Fibroblast of upper back skin (primary cell): ENCODE data around the gene XKR7.
"Not testable (repeated sequence)": the region's sequence is repeated elsewhere in the genome, so short reads cannot be mapped to it uniquely, and the experiment has no call there.

ENCODE experiments used
- DNase-seq: peaks from one replicate; pipeline ENCODE4 v3.0.0-alpha.2; 2013

The XKR7 gene, protein sequence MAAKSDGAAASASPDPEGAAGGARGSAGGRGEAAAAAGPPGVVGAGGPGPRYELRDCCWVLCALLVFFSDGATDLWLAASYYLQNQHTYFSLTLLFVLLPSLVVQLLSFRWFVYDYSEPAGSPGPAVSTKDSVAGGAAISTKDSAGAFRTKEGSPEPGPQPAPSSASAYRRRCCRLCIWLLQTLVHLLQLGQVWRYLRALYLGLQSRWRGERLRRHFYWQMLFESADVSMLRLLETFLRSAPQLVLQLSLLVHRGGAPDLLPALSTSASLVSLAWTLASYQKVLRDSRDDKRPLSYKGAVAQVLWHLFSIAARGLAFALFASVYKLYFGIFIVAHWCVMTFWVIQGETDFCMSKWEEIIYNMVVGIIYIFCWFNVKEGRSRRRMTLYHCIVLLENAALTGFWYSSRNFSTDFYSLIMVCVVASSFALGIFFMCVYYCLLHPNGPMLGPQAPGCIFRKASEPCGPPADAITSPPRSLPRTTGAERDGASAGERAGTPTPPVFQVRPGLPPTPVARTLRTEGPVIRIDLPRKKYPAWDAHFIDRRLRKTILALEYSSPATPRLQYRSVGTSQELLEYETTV

GRCh38 chr20:31967830-31968249, at the start of gene XKR7:
TSS of gene XKR7 (plus strand) at chr20:31968151. CDS start at chr20:31968176, 25 bp downstream.
- no peak for DNase-seq

DNA sequence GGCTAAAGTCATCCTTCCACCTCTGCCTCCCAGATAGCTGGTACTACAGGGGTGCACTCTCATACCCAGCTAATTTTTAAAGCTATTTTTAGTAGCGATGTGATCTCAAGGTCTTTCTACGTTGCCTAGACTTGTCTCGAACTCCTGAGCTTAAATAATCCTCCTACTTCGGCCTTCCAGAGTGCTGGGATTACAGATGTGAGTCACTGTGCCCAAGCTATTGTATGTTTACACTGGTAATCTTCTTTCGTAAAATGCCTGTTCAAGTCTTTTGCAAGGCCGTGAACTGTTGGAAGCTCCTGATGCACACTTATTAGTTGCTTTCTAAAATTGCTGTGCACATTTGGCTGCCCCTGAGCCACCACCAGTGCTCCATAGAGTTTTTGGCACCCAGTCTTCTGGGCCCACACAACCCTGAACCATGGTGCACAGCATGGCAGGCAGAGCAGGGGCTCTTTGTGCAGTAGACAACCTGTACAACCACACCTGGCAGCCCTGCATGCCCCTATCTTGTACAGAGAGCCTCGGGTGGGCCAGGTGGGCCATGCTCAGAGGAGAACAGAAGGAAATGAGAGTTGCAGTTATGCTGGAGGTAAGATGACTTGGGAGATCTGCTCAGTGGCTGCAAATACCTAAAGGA, 49.4 kb upstream of the XKR7 start:
- DNase-seq: no peak

- DNase-seq: no peak
Observed at GRCh38 chr20:31919410-31920155, 48.4 kb upstream of the XKR7 start.

- no peak for DNase-seq
Observed at GRCh38 chr20:31920275-31920855, 47.6 kb upstream of the XKR7 start.

GRCh38 chr20:31921480-31921879, 46.5 kb upstream of the XKR7 start:
- DNase-seq: not testable (repeated sequence)

GRCh38 chr20:31922181-31922580, 45.8 kb upstream of the XKR7 start:
- DNase-seq: no peak

GRCh38 chr20:31922588-31922987, 45.4 kb upstream of the XKR7 start:
- no peak for DNase-seq

- DNase-seq: no peak
Observed at GRCh38 chr20:31923388-31924331, 44.3 kb upstream of the XKR7 start.

- DNase-seq: no peak
Observed at GRCh38 chr20:31924561-31924960, 43.4 kb upstream of the XKR7 start.

GRCh38 chr20:31925631-31926030, 42.3 kb upstream of the XKR7 start:
- DNase-seq: no peak

DNA sequence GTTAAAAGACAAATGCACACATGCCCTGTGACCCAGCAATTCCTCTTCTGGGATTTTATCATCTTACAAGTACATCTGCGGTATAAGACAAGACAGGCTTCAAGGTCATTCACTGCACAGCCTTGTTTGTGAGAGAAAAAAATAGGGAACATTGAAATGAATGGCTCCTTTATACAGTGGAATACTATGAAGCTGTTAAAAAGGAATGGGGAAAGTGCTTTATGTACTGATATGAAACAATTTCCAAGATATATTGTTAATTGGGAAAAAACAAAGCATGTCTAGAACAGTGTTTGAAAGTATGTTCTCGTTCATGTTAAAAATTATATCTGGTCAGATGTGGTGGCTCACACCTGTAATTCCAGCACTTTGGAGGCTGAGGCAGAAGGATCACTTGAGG, 41.5 kb upstream of the XKR7 start:
- no peak for DNase-seq

DNA sequence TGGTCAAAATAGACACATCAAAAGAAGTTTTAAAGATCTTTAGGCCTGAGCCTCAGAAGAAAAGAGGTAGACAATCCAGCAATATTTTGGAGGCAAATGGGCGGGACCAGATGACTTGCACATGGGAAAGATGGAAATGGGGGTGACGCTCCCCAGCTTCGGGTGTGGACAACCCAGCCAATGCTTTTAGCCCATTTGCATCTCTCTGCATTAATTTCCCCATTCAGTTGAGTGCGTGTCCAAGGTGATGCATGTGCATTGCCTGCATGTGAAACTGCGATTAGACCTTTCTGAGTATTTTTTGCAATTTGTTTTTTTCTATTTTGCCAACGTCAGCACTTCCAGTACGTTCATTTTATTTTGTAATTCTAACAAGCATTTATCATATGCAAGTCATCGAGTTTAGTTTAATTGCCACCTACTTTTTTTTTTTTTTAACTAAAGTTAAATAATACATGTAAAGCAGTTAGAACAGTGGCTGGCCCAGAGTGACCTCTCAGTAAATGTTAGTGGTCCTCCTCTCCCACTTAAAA, 40.3 kb upstream of the XKR7 start:
- DNase-seq: no peak

- DNase-seq: not testable (repeated sequence)
Observed at GRCh38 chr20:31929631-31930030, 38.3 kb upstream of the XKR7 start.

- DNase-seq: no peak
Observed at GRCh38 chr20:31930779-31931178, 37.2 kb upstream of the XKR7 start.

- DNase-seq: no peak
Observed at GRCh38 chr20:31933698-31934097, 34.3 kb upstream of the XKR7 start.

DNA sequence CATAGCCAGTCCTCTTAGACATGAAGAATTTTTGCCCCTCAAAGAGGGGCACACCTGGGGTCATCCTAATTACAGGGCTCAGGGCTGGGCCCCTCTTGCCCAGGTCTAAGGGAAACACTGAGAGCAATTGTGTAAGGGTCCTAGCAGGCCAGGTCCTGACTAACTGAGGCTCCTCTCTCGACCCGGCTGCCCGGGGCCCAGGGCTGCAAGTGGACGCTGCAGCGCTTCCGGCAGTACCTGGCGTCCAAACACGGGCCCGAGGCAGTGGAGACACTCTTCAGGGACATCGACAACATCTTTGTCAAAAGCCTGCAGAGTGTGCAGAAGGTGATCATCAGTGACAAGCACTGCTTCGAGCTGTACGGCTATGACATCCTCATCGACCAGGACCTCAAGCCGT, 33.5 kb upstream of the XKR7 start:
- no peak for DNase-seq

DNA sequence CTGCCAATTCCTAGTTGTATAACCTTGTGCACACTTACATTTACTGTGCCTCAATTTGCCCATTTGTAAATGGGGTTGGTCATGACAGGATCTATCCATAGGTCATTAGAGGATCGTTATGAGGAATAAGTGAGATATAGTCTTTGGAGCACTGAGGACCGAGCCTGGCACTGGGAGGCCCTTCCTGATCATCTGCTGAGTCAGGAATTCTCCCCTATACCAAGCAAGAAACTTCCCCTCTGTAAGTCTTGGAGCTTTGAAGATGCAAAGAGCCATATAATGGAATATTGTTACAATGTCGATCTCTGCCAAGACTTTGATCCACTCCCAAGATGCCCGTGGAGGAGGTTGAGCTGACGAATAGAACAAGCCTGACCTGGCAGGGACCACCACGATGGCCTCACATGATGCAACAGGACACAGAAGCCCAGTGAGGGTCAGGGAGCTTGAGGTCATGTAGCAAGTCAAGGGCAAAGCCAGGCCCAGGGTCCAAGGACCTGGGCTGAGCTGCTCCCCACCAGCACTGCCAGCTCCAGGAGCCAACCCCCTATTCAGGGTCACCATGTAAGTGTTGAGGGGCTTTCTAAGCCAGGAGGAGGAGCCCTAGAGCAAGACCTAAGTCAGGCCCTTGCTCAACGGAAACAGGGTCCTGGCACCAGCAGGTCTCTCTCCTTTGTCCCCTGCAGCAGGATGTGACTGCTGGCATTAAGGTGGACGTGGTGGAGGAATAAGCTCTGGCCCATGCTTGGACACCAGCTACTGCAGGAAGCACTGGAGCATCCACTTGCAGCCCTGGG, 32.8 kb upstream of the XKR7 start:
- DNase-seq: no peak

DNA sequence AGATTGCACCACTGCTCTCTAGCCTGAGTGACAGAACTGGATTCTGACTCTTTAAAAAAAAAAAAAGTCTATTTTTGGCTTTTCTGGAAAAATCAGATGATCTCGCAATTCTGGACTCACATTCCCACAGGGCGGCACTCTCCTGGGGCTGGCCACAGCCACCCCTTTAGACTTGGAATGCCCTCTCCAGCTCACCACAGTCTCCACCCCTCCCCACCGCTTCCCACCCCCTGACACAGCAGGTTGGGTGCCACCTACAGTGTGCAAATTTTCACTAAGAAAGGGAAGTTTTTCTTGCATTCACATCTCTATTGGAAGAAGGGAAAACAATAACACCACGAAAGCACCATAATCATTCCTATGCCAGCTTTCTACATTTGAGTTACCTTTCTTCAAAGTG, 31.5 kb upstream of the XKR7 start:
- DNase-seq: no peak

DNA sequence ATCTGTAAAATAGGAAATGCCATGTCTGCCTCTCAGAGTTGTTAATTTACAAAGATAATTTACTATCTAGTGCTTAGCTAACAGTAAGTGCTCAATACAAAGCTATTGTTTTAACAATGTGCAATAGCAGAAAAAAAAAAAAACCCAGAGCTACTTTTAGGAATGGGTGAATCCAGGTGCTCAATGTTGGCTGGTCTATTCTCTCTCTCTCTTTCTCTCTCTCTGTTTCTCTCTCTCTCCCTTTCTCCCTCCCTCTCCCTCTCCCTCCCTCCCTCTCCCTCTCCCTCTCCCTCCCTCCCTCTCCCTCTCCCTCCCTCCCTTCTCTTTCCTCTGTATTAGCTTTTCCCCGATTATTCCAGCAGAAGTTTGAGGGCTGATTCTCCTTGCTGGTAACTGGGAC, 30.1 kb upstream of the XKR7 start:
- DNase-seq: no peak

DNA sequence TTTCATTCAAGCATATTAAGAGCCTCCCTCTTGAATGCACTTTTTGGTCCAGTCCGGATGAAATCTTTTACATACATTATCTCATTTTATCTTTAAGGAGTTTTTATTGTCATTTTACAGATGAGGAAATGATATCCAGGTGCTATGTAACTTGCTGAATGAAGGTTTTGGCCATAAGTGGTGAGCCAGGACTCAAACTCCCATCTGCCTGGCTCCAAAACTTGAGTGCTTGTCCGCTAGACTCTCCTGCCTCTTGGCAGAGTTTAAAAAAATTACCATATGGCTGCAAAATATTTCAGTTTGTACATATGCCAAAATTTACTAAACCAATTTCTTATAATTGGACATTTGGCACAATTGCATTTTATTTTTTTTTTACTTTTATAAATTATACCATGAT, 28.3 kb upstream of the XKR7 start:
- no peak for DNase-seq

DNA sequence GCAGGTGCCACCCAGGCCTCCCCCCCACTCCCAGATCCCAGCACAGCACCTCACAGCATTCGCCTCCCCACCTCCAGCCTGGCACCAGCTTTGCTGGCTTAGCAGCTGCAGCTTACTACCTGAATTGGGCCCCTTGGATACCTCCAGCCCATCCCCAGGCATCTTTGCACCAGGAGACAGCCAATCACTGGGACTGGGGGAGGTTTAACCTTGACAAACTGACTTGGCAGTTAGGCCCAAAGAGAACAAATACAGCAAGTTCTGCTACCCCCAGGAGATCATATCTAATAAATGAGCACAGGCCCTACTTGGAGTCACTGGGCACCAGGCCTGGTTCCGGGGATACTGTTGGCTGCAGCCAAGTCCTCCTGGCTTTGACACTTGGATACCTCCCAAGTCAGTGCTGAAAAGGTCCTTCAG, 24.9 kb upstream of the XKR7 start:
- DNase-seq: no peak
